Activated T-helper 17 cell treated with anti-CD3 and anti-CD28 coated beads, Interleukin-2, amount 50 U/mL, for 72 hours (primary cell): ENCODE data around the gene MPDZ. TPM values are rescaled to one million over a fixed set of nuclear protein-coding genes. Genes with fewer than 3 reads are reported as not detected.

Experiments used
- ATAC-seq: fragments of 150-1000 bp; cut with Tn5 transposase; replicated peaks from 2 replicates; pipeline ENCODE4 v1.10.0; 2021; ENCODE audit warnings: mild to moderate bottlenecking, moderate library complexity
- H3K27ac Mint-ChIP-seq: one replicate; pipeline ENCODE4 v1.8.0; 2022; ENCODE audit warnings: mixed read lengths
- H3K27me3 Mint-ChIP-seq: one replicate; pipeline ENCODE4 v1.8.0; 2022; ENCODE audit warnings: mixed read lengths
- H3K36me3 Mint-ChIP-seq: one replicate; pipeline ENCODE4 v1.8.0; 2022; ENCODE audit warnings: low read depth, mild to moderate bottlenecking, mixed read lengths
- H3K4me1 Mint-ChIP-seq: one replicate; pipeline ENCODE4 v1.8.0; 2022; ENCODE audit warnings: mixed read lengths
- H3K4me3 Mint-ChIP-seq: one replicate; pipeline ENCODE4 v1.8.0; 2022; ENCODE audit warnings: mild to moderate bottlenecking, mixed read lengths
- H3K9me3 Mint-ChIP-seq: one replicate; pipeline ENCODE4 v1.8.0; 2022; ENCODE audit warnings: mixed read lengths
- total RNA-seq, 2 donors: library from RNA; stranded (reverse); gene quantifications; one replicate each; pipeline ENCODE4 v1.2.3, GENCODE V29; 2022

The MPDZ gene
- total RNA-seq, 2 donors from 2014 or later, result not detected

- H3K4me3 Mint-ChIP-seq, result no peak overlapping the region
- peaks cover 8% of the 10 kb centered on the region for H3K27me3 Mint-ChIP-seq
- peaks cover 17% of the 10 kb centered on the region for H3K9me3 Mint-ChIP-seq
- no peak for ATAC-seq
- no peak overlapping the region for H3K27ac Mint-ChIP-seq
- H3K36me3 Mint-ChIP-seq, result no peaks in the 10 kb centered on the region
- H3K4me1 Mint-ChIP-seq, result no peaks in the 10 kb centered on the region
Measured at GRCh38 chr9:13274886-13275641, 4.4 kb downstream of the MPDZ start.

- Mint-ChIP-seq H3K27me3 (no peaks in the 10 kb centered on the region), H3K27ac (no peak overlapping the region), H3K36me3 (no peaks in the 10 kb centered on the region), H3K4me1 (no peaks in the 10 kb centered on the region), H3K9me3 (peaks cover 9% of the 10 kb centered on the region), H3K4me3 (no peak overlapping the region)
- no peak for ATAC-seq
Measured at GRCh38 chr9:13270734-13271133, 8.8 kb downstream of the MPDZ start.

- no peak for ATAC-seq
- peaks cover 8% of the 10 kb centered on the region for H3K9me3 Mint-ChIP-seq
- H3K36me3 Mint-ChIP-seq, result no peaks in the 10 kb centered on the region
- no peaks in the 10 kb centered on the region for H3K27me3 Mint-ChIP-seq
- no peak overlapping the region for H3K27ac Mint-ChIP-seq
- no peak overlapping the region for H3K4me3 Mint-ChIP-seq
- H3K4me1 Mint-ChIP-seq, result no peaks in the 10 kb centered on the region
Measured at GRCh38 chr9:13269589-13270452, 9.7 kb downstream of the MPDZ start.

GRCh38 chr9:13268469-13268868 is 11.0 kb downstream of the MPDZ start:
- H3K27me3 Mint-ChIP-seq, result no peaks in the 10 kb centered on the region
- no peak overlapping the region for H3K27ac Mint-ChIP-seq
- H3K4me1 Mint-ChIP-seq, result no peaks in the 10 kb centered on the region
- H3K9me3 Mint-ChIP-seq, result peaks cover 8% of the 10 kb centered on the region
- no peaks in the 10 kb centered on the region for H3K36me3 Mint-ChIP-seq
- ATAC-seq, result no peak
- H3K4me3 Mint-ChIP-seq, result no peak overlapping the region

GRCh38 chr9:13267743-13268142 is 11.7 kb downstream of the MPDZ start:
- no peak overlapping the region for H3K4me3 Mint-ChIP-seq

GRCh38 chr9:13266167-13266566 is 13.3 kb downstream of the MPDZ start:
- Mint-ChIP-seq H3K36me3 (no peaks in the 10 kb centered on the region), H3K27me3 (no peaks in the 10 kb centered on the region), H3K27ac (no peak overlapping the region), H3K9me3 (peaks cover 4% of the 10 kb centered on the region), H3K4me1 (no peaks in the 10 kb centered on the region), H3K4me3 (no peak overlapping the region)
- ATAC-seq, result no peak

More at GRCh38 chr9:13267743-13268142, 11.7 kb downstream of the MPDZ start:
- no peak for ATAC-seq
- H3K27ac Mint-ChIP-seq, result no peak overlapping the region
- no peaks in the 10 kb centered on the region for H3K27me3 Mint-ChIP-seq
- no peaks in the 10 kb centered on the region for H3K36me3 Mint-ChIP-seq
- H3K4me1 Mint-ChIP-seq, result no peaks in the 10 kb centered on the region
- peaks cover 8% of the 10 kb centered on the region for H3K9me3 Mint-ChIP-seq

- no peaks in the 10 kb centered on the region for H3K36me3 Mint-ChIP-seq
- no peak overlapping the region for H3K27ac Mint-ChIP-seq
- no peaks in the 10 kb centered on the region for H3K4me1 Mint-ChIP-seq
- ATAC-seq, result no peak
- peaks cover 4% of the 10 kb centered on the region for H3K9me3 Mint-ChIP-seq
- H3K4me3 Mint-ChIP-seq, result no peak overlapping the region
- H3K27me3 Mint-ChIP-seq, result no peaks in the 10 kb centered on the region
Measured at GRCh38 chr9:13264788-13265187, 14.7 kb downstream of the MPDZ start.

GRCh38 chr9:13263511-13263910 is 16.0 kb downstream of the MPDZ start:
- H3K27me3 Mint-ChIP-seq, result no peaks in the 10 kb centered on the region
- no peak overlapping the region for H3K27ac Mint-ChIP-seq
- no peak overlapping the region for H3K4me3 Mint-ChIP-seq
- peaks cover 6% of the 10 kb centered on the region for H3K9me3 Mint-ChIP-seq
- H3K4me1 Mint-ChIP-seq, result no peaks in the 10 kb centered on the region
- H3K36me3 Mint-ChIP-seq, result no peaks in the 10 kb centered on the region
- no peak for ATAC-seq

GRCh38 chr9:13252852-13253251 is 26.6 kb downstream of the MPDZ start:
- no peak for ATAC-seq
- H3K9me3 Mint-ChIP-seq, result peaks cover 9% of the 10 kb centered on the region
- H3K4me1 Mint-ChIP-seq, result no peaks in the 10 kb centered on the region
- H3K27ac Mint-ChIP-seq, result no peak overlapping the region
- H3K36me3 Mint-ChIP-seq, result no peaks in the 10 kb centered on the region
- H3K4me3 Mint-ChIP-seq, result no peak overlapping the region
- no peaks in the 10 kb centered on the region for H3K27me3 Mint-ChIP-seq

- Mint-ChIP-seq H3K27me3 (no peaks in the 10 kb centered on the region), H3K27ac (no peak overlapping the region), H3K9me3 (peaks cover 11% of the 10 kb centered on the region), H3K4me1 (no peaks in the 10 kb centered on the region), H3K36me3 (no peaks in the 10 kb centered on the region), H3K4me3 (no peak overlapping the region)
- ATAC-seq, result no peak
Measured at GRCh38 chr9:13244181-13244580, 35.3 kb downstream of the MPDZ start.

GRCh38 chr9:13241283-13241682 is 38.2 kb downstream of the MPDZ start:
- Mint-ChIP-seq H3K27me3 (no peaks in the 10 kb centered on the region), H3K4me3 (no peak overlapping the region), H3K9me3 (peaks cover 9% of the 10 kb centered on the region), H3K27ac (no peak overlapping the region), H3K4me1 (no peaks in the 10 kb centered on the region), H3K36me3 (no peaks in the 10 kb centered on the region)
- no peak for ATAC-seq

- H3K36me3 Mint-ChIP-seq, result no peaks in the 10 kb centered on the region
- no peak overlapping the region for H3K27ac Mint-ChIP-seq
- H3K9me3 Mint-ChIP-seq, result peaks cover 9% of the 10 kb centered on the region
- H3K4me3 Mint-ChIP-seq, result no peak overlapping the region
- H3K4me1 Mint-ChIP-seq, result no peaks in the 10 kb centered on the region
- no peak for ATAC-seq
- no peaks in the 10 kb centered on the region for H3K27me3 Mint-ChIP-seq
Measured at GRCh38 chr9:13239660-13240059, 39.8 kb downstream of the MPDZ start.

- Mint-ChIP-seq H3K4me1 (no peaks in the 10 kb centered on the region), H3K27me3 (no peaks in the 10 kb centered on the region), H3K9me3 (peaks cover 9% of the 10 kb centered on the region), H3K4me3 (no peak overlapping the region), H3K36me3 (no peaks in the 10 kb centered on the region), H3K27ac (no peak overlapping the region)
- ATAC-seq, result no peak
Measured at GRCh38 chr9:13239208-13239607, 40.3 kb downstream of the MPDZ start.

- Mint-ChIP-seq H3K4me3 (no peak overlapping the region), H3K36me3 (no peaks in the 10 kb centered on the region), H3K4me1 (no peaks in the 10 kb centered on the region), H3K9me3 (peaks cover 4% of the 10 kb centered on the region), H3K27me3 (no peaks in the 10 kb centered on the region), H3K27ac (no peak overlapping the region)
- no peak for ATAC-seq
Measured at GRCh38 chr9:13234932-13235331, 44.6 kb downstream of the MPDZ start.

GRCh38 chr9:13228431-13228830 is 51.1 kb downstream of the MPDZ start:
- H3K4me1 Mint-ChIP-seq, result no peaks in the 10 kb centered on the region
- peaks cover 3% of the 10 kb centered on the region for H3K9me3 Mint-ChIP-seq
- no peaks in the 10 kb centered on the region for H3K36me3 Mint-ChIP-seq
- no peak for ATAC-seq
- H3K4me3 Mint-ChIP-seq, result no peak overlapping the region
- H3K27ac Mint-ChIP-seq, result no peak overlapping the region
- no peaks in the 10 kb centered on the region for H3K27me3 Mint-ChIP-seq
